ENCODE results near the gene MEA1. TPM values are rescaled to one million over a fixed set of nuclear protein-coding genes. Genes with fewer than 3 reads are reported as not detected.

Gene MEA1
- total RNA-seq, 2 experiments from 2014 or later: 84.8 to 92.3 TPM

- H3K4me1 Mint-ChIP-seq (ENCODE audit: low read depth): peaks cover 45% of the 10 kb centered on the region
- intact Hi-C loops (cut with micrococcal nuclease): loop anchor here (10.0 kb wide), 1 partner anchor 150 kb away; no protein-coding TSS in a partner anchor
- H3K27me3 Mint-ChIP-seq: no peaks in the 10 kb centered on the region
- no peak for DNase-seq
- ATAC-seq: no peak
- CTCF ChIA-PET: interaction anchor here (1.0 to 3.1 kb wide), 4 partner anchors 11 to 89 kb away, joined by 3 to 21 read pairs (median 6); partner anchors contain the start of gene RRP36
- H3K9me3 Mint-ChIP-seq: no peaks in the 10 kb centered on the region
- TF ChIP-seq CTCF (IDR thresholded peaks at IDR 0.05): no peak
- peak overlapping the region; percentile 96 for H3K27ac Mint-ChIP-seq
- POLR2A ChIA-PET: interaction anchor here (0.7 to 1.7 kb wide), 14 partner anchors 14 to 308 kb away, joined by 3 to 7 read pairs (median 3); partner anchors contain the start of genes CNPY3, PEX6, RRP36 and TBCC
- H3K36me3 Mint-ChIP-seq (ENCODE audit: low read depth): peaks cover 46% of the 10 kb centered on the region
- peak overlapping the region; percentile 93 for H3K4me3 Mint-ChIP-seq
Observed at GRCh38 chr6:43054206-43054943, 40.6 kb upstream of the MEA1 start.

- CTCF ChIA-PET: interaction anchor here (1.0 to 3.1 kb wide), 5 partner anchors 12 to 90 kb away, joined by 3 to 21 read pairs (median 6); partner anchors contain the start of gene RRP36
- peak; percentile 99 for ATAC-seq
- H3K4me3 Mint-ChIP-seq: peak within 1 kb of the TSS; percentile 93
- intact Hi-C loops (cut with micrococcal nuclease): loop anchor here (10.0 kb wide), 1 partner anchor 149 kb away; no protein-coding TSS in a partner anchor
- peak; percentile 94 for DNase-seq
- peaks cover 44% of the 10 kb centered on the region for H3K4me1 Mint-ChIP-seq (ENCODE audit: low read depth)
- POLR2A ChIA-PET: interaction anchor here (0.6 to 1.7 kb wide), 11 partner anchors 13 to 133 kb away, joined by 3 to 7 read pairs (median 3); partner anchors contain the start of genes CNPY3, PEX6 and RRP36
- peak within 1 kb of the TSS; percentile 96 for H3K27ac Mint-ChIP-seq
- H3K36me3 Mint-ChIP-seq (ENCODE audit: low read depth): peaks cover 45% of the 10 kb centered on the region
- TF ChIP-seq CTCF (IDR thresholded peaks at IDR 0.05): no peak
- no peaks in the 10 kb centered on the region for H3K9me3 Mint-ChIP-seq
- H3K27me3 Mint-ChIP-seq: no peaks in the 10 kb centered on the region
Observed at GRCh38 chr6:43053545-43054205, 39.9 kb upstream of the MEA1 start, which contains the start of gene CUL7. CUL7 (minus strand) TSS chr6:43053851; CDS start chr6:43052788, 1,063 bp downstream.

GRCh38 chr6:43052842-43053544 is 39.2 kb upstream of the MEA1 start:
- DNase-seq (peak; percentile 43), ATAC-seq (peak; percentile 18)
- intact Hi-C loops (cut with micrococcal nuclease): loop anchor here (10.0 kb wide), 1 partner anchor 148 kb away; no protein-coding TSS in a partner anchor
- peak overlapping the region; percentile 96 for H3K27ac Mint-ChIP-seq
- peak overlapping the region; percentile 93 for H3K4me3 Mint-ChIP-seq
- POLR2A ChIA-PET: interaction anchor here (0.6 to 1.8 kb wide), 8 partner anchors 11 to 170 kb away, joined by 3 to 7 read pairs (median 3); partner anchors contain the start of gene PEX6
- peaks cover 37% of the 10 kb centered on the region for H3K4me1 Mint-ChIP-seq (ENCODE audit: low read depth)
- CTCF ChIA-PET: interaction anchor here (1.0 to 2.7 kb wide), 3 partner anchors 32 to 91 kb away, joined by 3 to 11 read pairs (median 6); partner anchors contain the start of gene RRP36
- H3K27me3 Mint-ChIP-seq: no peaks in the 10 kb centered on the region
- TF ChIP-seq CTCF (IDR thresholded peaks at IDR 0.05): no peak
- no peaks in the 10 kb centered on the region for H3K9me3 Mint-ChIP-seq
- peaks cover 38% of the 10 kb centered on the region for H3K36me3 Mint-ChIP-seq (ENCODE audit: low read depth)

- no peak for ATAC-seq
- ChIA-PET POLR2A (interaction anchor here (1.1 to 1.8 kb wide), 3 partner anchors 10 to 169 kb away, joined by 3 to 5 read pairs (median 3); no protein-coding TSS in a partner anchor), CTCF (interaction anchor here (2.4 kb wide), 1 partner anchor 92 kb away, joined by 11 read pairs; no protein-coding TSS in a partner anchor)
- intact Hi-C loops (cut with micrococcal nuclease): loop anchor here (10.0 kb wide), 1 partner anchor 148 kb away; no protein-coding TSS in a partner anchor
- Mint-ChIP-seq H3K4me1 (ENCODE audit: low read depth) (peaks cover 32% of the 10 kb centered on the region), H3K27ac (peak overlapping the region; percentile 96), H3K4me3 (peak overlapping the region; percentile 93), H3K9me3 (no peaks in the 10 kb centered on the region), H3K27me3 (no peaks in the 10 kb centered on the region), H3K36me3 (ENCODE audit: low read depth) (peaks cover 32% of the 10 kb centered on the region)
- TF ChIP-seq CTCF (IDR thresholded peaks at IDR 0.05): no peak
- DNase-seq: no peak
Observed at GRCh38 chr6:43052225-43052841, 38.6 kb upstream of the MEA1 start.
